Measurements from ENCODE around the gene ZGLP1. TPM values are rescaled to one million over a fixed set of nuclear protein-coding genes. Genes with fewer than 3 reads are reported as not detected.

ZGLP1 gene
- total RNA-seq, 1 experiment from 2014 or later, result 1.3 TPM

GRCh38 chr19:10346509-10346908, 36.9 kb upstream of the ZGLP1 start:
- Histone ChIP-seq H3K4me1 (ENCODE audit: control insufficient read depth, insufficient read depth, low read length) (no peaks in the 10 kb centered on the region), H3K27ac (ENCODE audit: low read length) (no peak overlapping the region), H3K36me3 (ENCODE audit: control insufficient read depth, insufficient read depth, low read length) (no peaks in the 10 kb centered on the region), H3K27me3 (ENCODE audit: control insufficient read depth, insufficient read depth, low read length) (no peaks in the 10 kb centered on the region), H3K4me3 (ENCODE audit: low read depth in 2 of 2, low read length in 2 of 2) (no peak overlapping the region), H3K9me3 (ENCODE audit: control insufficient read depth, insufficient read depth, low read depth, low read length) (no peaks in the 10 kb centered on the region)
- CTCF ChIA-PET, result no interaction called here
- BruUV-seq (replicated peaks), result no TSS peak
- ATAC-seq (no peak), DNase-seq (ENCODE audit: low read depth, low spot score) (no peak)
- in situ Hi-C loops (cut with HindIII; ENCODE audit: low pct_unique_long_range_greater_than_20kb, low sequenced_read_pairs) (no loop called here), intact Hi-C loops (cut with micrococcal nuclease; ENCODE audit: unreplicated experiment) (no loop called here)
- POLR2A ChIA-PET, result no interaction called here
- no peak for TF ChIP-seq POLR2AphosphoS5 (IDR thresholded peaks at IDR 0.05; ENCODE audit: low read depth, low read length)
- TF ChIP-seq TCF7L2 (IDR thresholded peaks at IDR 0.05; ENCODE audit: low read depth, low read length), result no peak
- no peak for TF ChIP-seq SIN3A (IDR thresholded peaks at IDR 0.05; ENCODE audit: borderline replicate concordance, insufficient read depth, low read depth, low read length)
- TF ChIP-seq CTCF (IDR thresholded peaks at IDR 0.05), result no peak
- TF ChIP-seq REST (IDR thresholded peaks at IDR 0.05; ENCODE audit: insufficient read depth in 1 of 2, low read depth in 2 of 2, low read length in 1 of 2), result no peak

- ATAC-seq (no peak), DNase-seq (ENCODE audit: low read depth, low spot score) (no peak)
- in situ Hi-C loops (cut with HindIII; ENCODE audit: low pct_unique_long_range_greater_than_20kb, low sequenced_read_pairs), result no loop called here
- H3K4me1 ChIP-seq (ENCODE audit: control insufficient read depth, insufficient read depth, low read length), result no peaks in the 10 kb centered on the region
- intact Hi-C loops (cut with micrococcal nuclease; ENCODE audit: unreplicated experiment), result no loop called here
- H3K36me3 ChIP-seq (ENCODE audit: control insufficient read depth, insufficient read depth, low read length), result no peaks in the 10 kb centered on the region
- no peaks in the 10 kb centered on the region for H3K9me3 ChIP-seq (ENCODE audit: control insufficient read depth, insufficient read depth, low read depth, low read length)
- no peak overlapping the region for H3K4me3 ChIP-seq (ENCODE audit: low read depth in 2 of 2, low read length in 2 of 2)
- CTCF ChIA-PET, result interaction anchor here (0.6 kb wide), 1 partner anchor 60 kb away, joined by 4 read pairs; no protein-coding TSS in a partner anchor
- H3K27ac ChIP-seq (ENCODE audit: low read length), result no peak overlapping the region
- TF ChIP-seq POLR2AphosphoS5 (IDR thresholded peaks at IDR 0.05; ENCODE audit: low read depth, low read length) (no peak), CTCF (IDR thresholded peaks at IDR 0.05) (no peak), TCF7L2 (IDR thresholded peaks at IDR 0.05; ENCODE audit: low read depth, low read length) (no peak), REST (IDR thresholded peaks at IDR 0.05; ENCODE audit: insufficient read depth in 1 of 2, low read depth in 2 of 2, low read length in 1 of 2) (no peak), SIN3A (IDR thresholded peaks at IDR 0.05; ENCODE audit: borderline replicate concordance, insufficient read depth, low read depth, low read length) (no peak)
- BruUV-seq (replicated peaks), result no TSS peak
- no peaks in the 10 kb centered on the region for H3K27me3 ChIP-seq (ENCODE audit: control insufficient read depth, insufficient read depth, low read length)
- POLR2A ChIA-PET, result no interaction called here
Measured at GRCh38 chr19:10344780-10345179, 35.2 kb upstream of the ZGLP1 start.

Measured in Panc1 (cell line).